Lung microvascular endothelial cell (primary cell): Measurements from ENCODE around the gene SNCB. TPM values are rescaled to one million over a fixed set of nuclear protein-coding genes. Genes with fewer than 3 reads are reported as not detected.

ENCODE experiments used
- DNase-seq, 2 donors: peaks; one replicate each; pipeline versions ENCODE4 v3.0.0 to v3.0.0-alpha.2; 2010; ENCODE audit warnings: low read depth in 2 of 2
- total RNA-seq: library from RNA; depleted of rRNA; stranded (reverse); fragments of >200 nt; gene quantifications from 2 replicates; pipeline ENCODE4 v1.2.1, GENCODE V29; 2014

The SNCB gene
- total RNA-seq, 1 donor from 2014 or later: 0.99 TPM

DNA sequence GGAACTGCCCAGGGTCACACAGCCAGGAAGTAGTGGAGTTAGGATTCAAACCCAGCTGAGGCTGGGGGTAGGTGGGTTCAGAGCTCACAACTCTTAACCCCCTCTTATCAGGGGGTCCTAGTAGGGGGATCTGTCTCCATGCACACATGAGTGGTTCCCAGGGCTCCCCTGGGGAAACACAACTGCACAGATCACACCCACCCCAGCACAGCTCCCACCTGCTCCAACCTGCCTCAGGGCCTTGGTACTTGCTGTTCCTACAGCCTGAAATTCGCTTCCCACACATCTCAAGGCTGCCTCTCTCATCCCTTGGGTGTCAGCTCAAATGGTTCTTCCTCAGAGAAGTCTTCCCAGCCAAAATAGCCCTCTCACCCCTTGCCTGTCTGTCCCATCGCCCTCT is 4.8 kb downstream of the SNCB start:
- DNase-seq: no peak

DNA sequence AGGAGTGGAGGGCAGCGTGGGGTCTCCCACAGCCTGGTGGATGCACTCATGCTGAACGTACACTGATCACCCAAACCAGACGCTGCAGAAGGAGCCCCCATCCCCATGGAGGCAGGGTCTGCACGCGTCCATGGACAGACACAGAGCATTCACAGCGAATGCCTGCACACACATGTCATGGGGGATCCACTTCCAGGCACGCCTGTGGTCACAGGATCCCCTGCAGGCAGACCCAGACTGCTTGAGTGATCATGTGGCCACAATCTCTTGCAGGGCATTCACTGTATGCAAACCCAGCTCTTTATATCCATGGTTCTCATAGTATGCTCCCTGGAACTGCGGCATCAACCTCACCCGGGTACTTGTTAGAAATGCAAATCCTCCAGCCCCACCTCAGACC is 5.4 kb downstream of the SNCB start:
- no peak for DNase-seq

DNA sequence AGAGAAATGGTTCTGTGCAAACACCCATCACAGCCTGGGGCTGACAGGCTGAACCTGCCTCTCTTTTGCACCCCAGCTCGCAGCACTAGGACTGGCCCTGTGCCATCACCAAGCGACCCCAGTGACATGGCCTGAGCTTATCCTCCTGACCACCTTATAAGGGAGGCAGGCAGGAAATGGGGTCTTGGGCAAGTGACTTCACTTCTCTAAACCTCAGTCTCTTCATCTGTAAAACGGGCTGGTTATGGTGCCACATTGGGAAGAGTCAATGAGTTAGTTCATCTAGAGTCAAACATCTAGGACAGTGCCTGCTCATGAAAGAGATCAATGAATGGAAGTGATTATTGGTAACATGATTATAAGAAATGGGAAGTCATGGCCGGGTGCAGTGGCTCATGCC is 6.2 kb downstream of the SNCB start:
- DNase-seq: no peak

- DNase-seq: no peak
These were observed 8.7 kb downstream of the SNCB start for GRCh38 chr5:176621661-176622079.

GRCh38 chr5:176620333-176620981 is 9.9 kb downstream of the SNCB start:
- DNase-seq: no peak

- no peak for DNase-seq
These were observed 10.6 kb downstream of the SNCB start for GRCh38 chr5:176619569-176620332.

GRCh38 chr5:176619203-176619568 is 11.1 kb downstream of the SNCB start:
- peak; percentile 85 to 95 for DNase-seq

DNA sequence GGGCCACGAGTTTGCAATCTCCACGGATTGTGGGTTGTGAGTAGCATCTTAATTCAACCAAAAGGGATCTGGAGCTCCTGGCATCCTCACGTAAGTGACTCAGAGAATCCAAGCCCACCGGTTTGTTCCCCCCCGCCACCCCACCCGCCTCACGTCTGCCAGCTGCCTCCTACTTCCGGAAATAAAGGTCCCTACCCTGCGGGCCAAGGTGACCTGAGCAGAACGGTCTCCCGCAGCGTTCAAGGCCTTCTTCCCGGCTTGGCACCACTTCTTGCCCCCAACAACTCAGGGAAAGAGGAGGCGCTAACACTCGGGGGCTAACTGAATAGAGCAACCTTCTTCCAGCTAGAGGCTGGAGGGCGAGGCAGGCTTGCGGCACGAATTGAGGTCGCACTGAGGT is 11.6 kb downstream of the SNCB start:
- DNase-seq: no peak

DNA sequence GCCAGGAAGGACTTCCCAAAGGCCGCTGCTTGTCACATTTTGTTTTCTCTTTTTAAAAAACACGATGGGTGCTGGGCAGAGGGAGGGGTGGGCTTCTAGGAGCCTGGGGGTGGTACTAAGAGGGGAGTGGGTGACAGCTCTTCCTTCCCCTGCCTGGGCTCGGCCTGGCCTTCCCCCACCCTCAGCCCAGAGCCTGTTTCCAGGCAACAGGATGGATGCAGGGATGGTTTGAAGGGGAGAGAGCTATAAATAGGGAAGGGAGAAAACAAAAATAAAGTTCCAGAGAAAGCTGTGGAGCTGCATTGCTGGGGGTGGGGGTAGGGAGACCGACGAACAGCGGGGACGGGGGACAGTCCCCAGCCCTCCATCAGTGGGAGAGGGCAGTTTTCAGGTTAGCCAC is 13.8 kb downstream of the SNCB start:
- no peak for DNase-seq

- peak; percentile 37 to 90 for DNase-seq
These were observed 15.4 kb downstream of the SNCB start for GRCh38 chr5:176614805-176615478.

DNA sequence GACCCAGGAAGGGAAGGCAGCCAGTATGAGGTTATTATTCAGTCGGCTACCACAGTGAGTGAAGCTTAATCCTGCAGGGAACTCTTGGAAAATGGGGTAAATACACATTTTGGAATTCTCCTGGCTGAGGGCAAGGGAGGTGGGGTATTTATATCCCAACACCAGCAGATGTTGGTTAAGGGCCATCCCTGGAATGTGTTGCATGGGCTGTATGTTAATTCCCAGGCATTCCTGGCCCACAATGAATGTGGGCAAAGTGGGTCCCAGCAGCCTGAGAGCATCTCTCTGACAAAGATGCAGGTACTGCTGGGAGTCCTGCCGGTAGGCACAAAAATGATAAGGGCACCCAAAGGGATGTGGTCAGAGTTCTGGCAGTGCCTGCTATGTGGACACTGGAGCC is 17.5 kb downstream of the SNCB start:
- DNase-seq: no peak

DNA sequence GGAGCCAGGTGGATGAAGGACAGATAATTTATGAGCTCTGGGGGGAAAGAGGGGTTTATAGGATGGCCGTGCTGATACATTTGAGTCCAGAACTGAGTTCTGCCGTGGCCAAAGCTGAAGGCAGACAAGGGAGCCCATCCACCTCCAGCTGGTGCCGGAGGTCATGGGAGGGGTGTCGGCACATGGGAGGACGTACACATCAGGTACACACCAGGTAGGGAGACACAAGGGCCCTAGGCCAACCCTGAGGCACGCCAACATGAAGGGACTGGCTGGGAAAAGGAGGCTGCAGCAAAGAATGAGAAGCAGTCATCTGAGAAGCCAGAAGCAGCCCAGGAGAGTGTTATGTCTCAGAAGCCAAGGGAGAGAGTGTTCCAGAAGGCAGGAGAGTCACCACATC is 18.3 kb downstream of the SNCB start:
- DNase-seq: no peak

DNA sequence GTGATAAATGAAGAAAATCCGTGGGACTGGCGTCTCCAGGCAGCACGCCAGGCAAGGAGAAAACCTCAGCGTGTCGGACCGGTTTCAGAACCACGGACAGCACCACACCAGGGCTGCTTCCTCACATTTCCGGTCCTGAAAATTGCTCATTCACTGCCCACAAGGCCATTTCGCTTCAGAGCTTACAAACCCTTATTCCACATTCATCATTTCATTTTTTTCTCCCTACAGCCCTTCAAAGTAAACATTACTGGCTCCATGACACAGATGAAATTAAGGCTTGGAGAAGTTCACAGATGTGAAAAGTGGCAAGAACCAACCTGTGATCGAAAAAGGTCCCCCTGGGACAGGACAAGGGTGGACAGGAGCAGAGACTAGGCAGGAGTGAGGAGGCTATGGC is 18.9 kb downstream of the SNCB start:
- DNase-seq: peak; percentile 84 to 91

DNA sequence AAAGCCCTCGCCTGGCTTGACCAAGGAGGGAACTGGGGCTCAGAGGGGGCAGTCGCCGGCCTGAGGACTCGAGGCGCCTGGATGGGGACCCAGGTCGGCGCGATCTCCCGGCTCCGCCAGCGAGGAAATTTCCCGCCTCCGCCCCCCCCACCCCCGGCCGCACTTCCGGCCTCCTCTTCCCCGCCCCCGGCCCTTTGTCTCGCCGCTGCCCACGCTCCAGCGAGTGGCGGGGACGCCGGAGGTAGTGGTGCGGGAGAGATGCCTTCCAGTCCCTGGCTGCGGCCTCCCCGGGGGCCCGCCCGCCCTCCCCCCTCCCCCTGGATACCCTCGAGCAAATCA is 19.9 kb downstream of the SNCB start:
- no peak for DNase-seq

DNA sequence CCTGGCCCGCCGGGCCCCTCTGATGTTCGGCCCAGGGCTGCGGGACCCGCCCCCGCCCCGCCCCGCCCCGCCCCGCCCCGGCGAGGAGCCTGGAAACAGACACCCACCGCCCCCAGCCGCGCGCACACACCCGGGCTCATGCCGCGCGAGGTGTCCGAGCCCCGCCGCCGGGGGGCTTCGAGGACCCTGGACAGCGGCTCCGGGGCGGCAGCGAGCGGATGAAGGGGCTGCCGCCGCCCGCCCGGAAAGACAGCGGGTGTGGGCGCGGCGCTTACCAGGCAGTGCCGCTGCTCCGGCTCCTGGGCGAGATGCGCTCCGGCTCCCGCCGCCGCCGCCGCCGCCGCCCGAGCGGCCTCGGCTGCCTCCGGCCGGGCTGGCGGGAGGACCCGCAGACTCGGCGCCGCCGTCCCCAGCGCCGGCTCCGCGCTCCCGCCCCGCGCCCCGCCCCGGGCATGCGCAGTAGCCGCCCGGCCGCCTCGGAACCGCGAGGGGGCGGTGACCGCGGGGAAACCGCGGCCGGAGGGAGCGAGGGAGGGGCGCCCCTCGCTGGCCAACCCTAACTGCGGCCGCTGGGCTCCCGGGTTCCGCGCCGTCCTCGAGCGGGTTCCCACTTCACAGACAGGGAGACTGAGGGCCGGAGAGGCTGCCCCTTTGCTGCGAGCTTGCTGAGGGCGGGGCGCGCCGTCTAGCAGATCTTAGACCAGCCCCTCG is 20.5 kb downstream of the SNCB start, which contains the start of gene GPRIN1:
GPRIN1 (minus strand) TSS at position 433 of the 711 bp plus-strand sequence. CDS start 10,322 bp downstream, outside the sequence.
- peak; percentile 53 to 70 for DNase-seq

- DNase-seq: peak in 1 of 2 donors; percentile 30
These were observed 21.2 kb downstream of the SNCB start for GRCh38 chr5:176608937-176609723.

DNA sequence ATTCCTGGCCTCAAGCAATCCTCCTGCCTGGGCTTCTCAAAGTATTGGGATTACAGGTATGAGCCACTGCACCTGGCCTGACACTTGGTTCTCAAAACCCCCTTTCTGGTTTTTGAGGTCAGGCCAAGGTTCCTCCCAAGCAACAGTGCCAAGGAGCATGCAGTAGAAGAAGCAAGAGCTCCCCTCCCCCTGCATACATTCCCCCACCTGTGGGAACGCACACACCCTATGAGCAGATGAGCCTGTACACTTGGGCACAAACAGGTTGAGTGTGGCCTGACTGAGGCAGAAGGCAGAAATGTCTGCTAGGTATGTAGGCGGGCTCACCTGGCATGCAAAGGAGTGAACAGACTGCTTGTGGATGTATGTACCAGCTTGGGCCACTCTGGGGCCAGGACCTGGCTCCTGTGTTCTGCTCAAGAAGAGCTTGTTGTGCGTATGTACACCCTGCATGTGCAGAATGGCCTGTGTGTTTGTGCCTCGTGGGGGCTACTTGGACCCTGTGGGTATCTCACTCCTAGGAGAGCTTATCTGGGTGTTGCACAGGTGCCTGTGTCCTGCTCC is 22.1 kb downstream of the SNCB start:
- no peak for DNase-seq

- no peak for DNase-seq
These were observed 23.5 kb downstream of the SNCB start for GRCh38 chr5:176606875-176607274.

DNA sequence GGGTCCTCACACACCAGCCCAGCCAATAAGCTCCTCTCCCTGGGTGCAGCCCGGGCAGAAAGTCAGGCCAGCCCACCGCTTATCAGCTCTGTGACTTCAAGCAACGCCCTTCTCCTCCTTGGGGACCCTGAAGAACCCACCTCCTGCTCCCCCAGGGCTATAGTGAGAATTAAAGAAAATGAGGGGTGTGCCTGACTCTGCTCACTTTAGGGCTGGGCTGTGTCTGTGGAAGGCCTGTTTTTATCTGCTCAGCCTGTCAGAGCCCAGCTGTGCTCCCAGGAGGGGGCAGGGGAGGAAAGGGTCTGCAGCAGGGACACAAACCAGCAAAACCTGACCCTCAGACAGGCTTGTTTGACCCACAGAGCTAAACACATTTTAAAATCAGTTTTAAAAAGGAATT is 24.3 kb downstream of the SNCB start:
- no peak for DNase-seq

- no peak for DNase-seq
These were observed 27.2 kb downstream of the SNCB start for GRCh38 chr5:176603091-176603490.

- no peak for DNase-seq
These were observed 28.3 kb downstream of the SNCB start for GRCh38 chr5:176601901-176602482.
